WTC11 (cell line): ENCODE data around the gene KRR1. TPM values are rescaled to one million over a fixed set of nuclear protein-coding genes. Genes with fewer than 3 reads are reported as not detected.

Experiments
- ATAC-seq: fragments of 200-7000 bp; cut with Tn5 transposase; 2 replicates; pipeline ENCODE4 v1.10.0; 2021; ENCODE audit warnings: mild to moderate bottlenecking, moderate library complexity
- CTCF ChIA-PET: fragments of 300-600 bp; sonication (Branson Sonifier 250); formaldehyde crosslinking; loops from one replicate; lab custom pipeline; 2021; ENCODE audit warnings: antibody characterized with exemption; lab: Charles Lee
- POLR2A ChIA-PET: fragments of 350-600 bp; sonication (Branson Sonifier 250); formaldehyde crosslinking; loops from one replicate; lab custom pipeline; 2021; ENCODE audit warnings: antibody characterized with exemption; lab: Charles Lee
- DNase-seq: peaks from one replicate; pipeline ENCODE4 v3.0.0; 2021; ENCODE audit warnings: low spot score
- H3K27ac Mint-ChIP-seq: 2 replicates; pipeline ENCODE4 v1.8.0; 2021; ENCODE audit warnings: mixed read lengths
- H3K27me3 Mint-ChIP-seq: 2 replicates; pipeline ENCODE4 v1.8.0; 2021; ENCODE audit warnings: low read depth, mild to moderate bottlenecking, moderate library complexity, mixed read lengths
- H3K36me3 Mint-ChIP-seq: 2 replicates; pipeline ENCODE4 v1.8.0; 2021; ENCODE audit warnings: mixed read lengths
- H3K4me1 Mint-ChIP-seq: 2 replicates; pipeline ENCODE4 v1.8.0; 2022; ENCODE audit warnings: mixed read lengths
- H3K4me3 Mint-ChIP-seq: 2 replicates; pipeline ENCODE4 v1.8.0; 2021; ENCODE audit warnings: mild to moderate bottlenecking, moderate library complexity, mixed read lengths
- H3K9me3 Mint-ChIP-seq: 2 replicates; pipeline ENCODE4 v1.8.0; 2021; ENCODE audit warnings: mixed read lengths
- CREB1 ChIP-seq: sonication (generic); formaldehyde crosslinking; IDR thresholded peaks from 2 replicates; pipeline ENCODE4 v1.8.0; 2023; ENCODE audit warnings: mild to moderate bottlenecking, missing genetic modification reagents
- CREM ChIP-seq: sonication (generic); formaldehyde crosslinking; IDR thresholded peaks from 2 replicates; pipeline ENCODE4 v1.8.1; 2022; ENCODE audit warnings: mild to moderate bottlenecking, missing genetic modification reagents, moderate library complexity
- ELF4 ChIP-seq: sonication (generic); formaldehyde crosslinking; IDR thresholded peaks from 2 replicates; pipeline ENCODE4 v1.8.1; 2022; ENCODE audit warnings: low read depth, mild to moderate bottlenecking, moderate library complexity, missing genetic modification reagents
- ESRRA ChIP-seq: sonication (generic); formaldehyde crosslinking; IDR thresholded peaks from 2 replicates; pipeline ENCODE4 v1.8.1; 2022; ENCODE audit warnings: mild to moderate bottlenecking, missing genetic modification reagents, borderline replicate concordance
- IRF2 ChIP-seq: sonication (generic); formaldehyde crosslinking; IDR thresholded peaks from 2 replicates; pipeline ENCODE4 v1.8.0; 2022; ENCODE audit warnings: low read depth, missing genetic modification reagents, borderline replicate concordance
- JUN ChIP-seq: sonication (generic); formaldehyde crosslinking; IDR thresholded peaks from 2 replicates; pipeline ENCODE4 v1.8.0; 2023; ENCODE audit warnings: mild to moderate bottlenecking, missing genetic modification reagents
- KAT7 ChIP-seq: sonication (generic); formaldehyde crosslinking; IDR thresholded peaks from 2 replicates; pipeline ENCODE4 v1.8.1; 2023; ENCODE audit warnings: missing genetic modification reagents, mild to moderate bottlenecking, borderline replicate concordance
- NR1H2 ChIP-seq: sonication (generic); formaldehyde crosslinking; IDR thresholded peaks from 2 replicates; pipeline ENCODE4 v1.9.0; 2021; ENCODE audit warnings: mild to moderate bottlenecking, moderate library complexity, missing genetic modification reagents
- OVOL2 ChIP-seq: fragments of 250-450 bp; sonication (Bioruptor Pico); IDR thresholded peaks from 2 replicates; pipeline ENCODE4 v1.9.0; 2021; ENCODE audit warnings: mild to moderate bottlenecking, borderline replicate concordance
- RELA ChIP-seq: sonication (generic); formaldehyde crosslinking; IDR thresholded peaks from 2 replicates; pipeline ENCODE4 v1.8.1; 2022; ENCODE audit warnings: missing genetic modification reagents, mild to moderate bottlenecking, borderline replicate concordance
- SMAD4 ChIP-seq: sonication (generic); formaldehyde crosslinking; IDR thresholded peaks from 2 replicates; pipeline ENCODE4 v1.8.0; 2022; ENCODE audit warnings: mild to moderate bottlenecking, missing genetic modification reagents
- SOX15 ChIP-seq: fragments of 250-450 bp; sonication (Bioruptor Pico); IDR thresholded peaks from 2 replicates; pipeline ENCODE4 v1.9.0; 2021; ENCODE audit warnings: mild to moderate bottlenecking
- TCF7 ChIP-seq: sonication (generic); formaldehyde crosslinking; IDR thresholded peaks from 2 replicates; pipeline ENCODE4 v1.8.0; 2022; ENCODE audit warnings: mild to moderate bottlenecking, low read depth, missing genetic modification reagents, moderate library complexity
- ZNF281 ChIP-seq: sonication (generic); formaldehyde crosslinking; IDR thresholded peaks from 2 replicates; pipeline ENCODE4 v1.8.0; 2023; ENCODE audit warnings: mild to moderate bottlenecking, missing genetic modification reagents
- ZNF423 ChIP-seq: fragments of 250-450 bp; sonication (Bioruptor Pico); IDR thresholded peaks from 2 replicates; pipeline ENCODE4 v2.1.2; 2022; ENCODE audit warnings: mild to moderate bottlenecking, moderate library complexity
- ZNF532 ChIP-seq: fragments of 250-450 bp; sonication (Bioruptor Pico); IDR thresholded peaks from 2 replicates; pipeline ENCODE4 v1.9.0; 2021; ENCODE audit warnings: mild to moderate bottlenecking, borderline replicate concordance
- total RNA-seq: library from RNA; stranded (reverse); gene quantifications from 3 replicates; pipeline ENCODE4 v1.2.3, GENCODE V29; 2021
- TF ChIP-seq, protein P1 (sequence below): sonication (generic); formaldehyde crosslinking; IDR thresholded peaks from 2 replicates; pipeline ENCODE4 v1.8.1; 2022; ENCODE audit warnings: mild to moderate bottlenecking, missing genetic modification reagents, moderate library complexity, borderline replicate concordance
- TF ChIP-seq, protein P2 (sequence below): sonication (generic); formaldehyde crosslinking; IDR thresholded peaks from 2 replicates; pipeline ENCODE4 v1.8.0; 2022; ENCODE audit warnings: mild to moderate bottlenecking, missing genetic modification reagents
- TF ChIP-seq, protein P3 (sequence below): fragments of 200-600 bp; IDR thresholded peaks from 2 replicates; pipeline ENCODE4 v1.8.0; 2022; ENCODE audit warnings: antibody characterized with exemption

Gene KRR1
- total RNA-seq, 1 experiment from 2014 or later: 59.6 TPM

DNA sequence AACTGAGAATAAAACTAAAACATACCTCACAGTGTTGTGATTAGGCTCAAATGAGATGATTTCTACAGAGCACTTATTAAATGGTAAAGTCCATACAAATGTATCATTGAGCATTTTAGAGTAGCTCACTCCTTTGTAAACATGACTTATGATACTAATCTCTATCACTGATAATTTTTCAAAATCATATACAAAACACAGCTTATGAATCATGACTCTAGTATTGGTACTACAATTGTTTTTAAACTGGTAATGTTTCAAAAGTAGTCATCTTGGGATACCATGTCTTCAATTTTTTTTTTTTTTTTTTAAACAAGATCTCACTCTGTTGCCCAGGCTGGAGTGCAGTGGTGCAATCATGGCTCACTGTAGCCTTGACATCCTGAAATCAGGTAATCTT lies 40.1 kb upstream of the KRR1 start (continued):
- TF ChIP-seq RELA (CRISPR knock-in tag) (no peak), IRF2 (no peak), OVOL2 (CRISPR knock-in tag) (no peak), ZNF532 (CRISPR knock-in tag) (no peak), ESRRA (CRISPR knock-in tag) (no peak), SMAD4 (CRISPR knock-in tag) (no peak), ZNF281 (CRISPR knock-in tag) (no peak), CREB1 (no peak), ELF4 (CRISPR knock-in tag) (no peak), SOX15 (no peak), NR1H2 (CRISPR knock-in tag) (no peak), TCF7 (no peak)

DNA sequence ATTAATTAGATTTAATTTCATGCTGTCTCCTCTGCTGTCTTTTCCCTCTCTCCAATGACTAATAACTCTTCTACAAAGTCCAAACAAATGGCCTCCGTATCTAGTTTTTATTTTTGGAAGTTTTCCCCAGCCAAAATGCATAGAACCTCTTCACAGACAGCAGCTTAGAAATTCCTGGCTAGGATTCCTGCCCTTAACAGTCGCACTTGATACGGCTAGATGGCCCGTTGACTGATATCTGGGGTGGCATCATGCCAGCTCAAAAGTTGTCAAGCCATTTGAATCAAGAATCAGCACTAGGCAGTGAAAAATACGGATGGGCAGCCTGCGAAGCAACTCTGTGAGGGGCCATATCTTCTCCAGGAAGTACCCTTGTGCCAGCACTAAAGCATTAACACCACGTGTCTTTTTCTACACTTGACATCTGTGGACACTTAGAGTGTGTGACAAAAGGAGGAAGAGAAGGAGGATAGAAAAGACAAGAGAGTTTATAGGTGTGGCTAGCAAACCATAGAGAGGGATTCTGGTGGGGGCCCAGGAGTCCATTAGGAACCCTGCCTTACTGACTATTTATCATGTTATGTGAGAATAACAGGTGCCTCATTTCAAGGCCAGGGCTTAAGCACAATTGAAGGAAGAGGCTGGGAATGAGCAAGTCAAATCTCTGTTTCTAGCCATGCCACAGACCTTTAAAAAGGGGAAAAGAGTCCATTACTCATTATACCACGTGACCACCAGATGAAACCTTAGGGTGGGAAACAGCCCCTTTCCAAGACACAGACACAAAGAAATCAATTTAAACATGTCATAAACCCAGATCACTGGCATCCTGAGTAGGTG lies 39.2 kb upstream of the KRR1 start:
- CTCF ChIA-PET: no interaction called here
- H3K27ac Mint-ChIP-seq: no peak overlapping the region
- H3K4me1 Mint-ChIP-seq: peaks cover 37% of the 10 kb centered on the region
- H3K36me3 Mint-ChIP-seq: no peaks in the 10 kb centered on the region
- no peak overlapping the region for H3K4me3 Mint-ChIP-seq
- POLR2A ChIA-PET: no interaction called here
- no peaks in the 10 kb centered on the region for H3K27me3 Mint-ChIP-seq
- H3K9me3 Mint-ChIP-seq: no peaks in the 10 kb centered on the region
- no peak for TF ChIP-seq JUN (CRISPR knock-in tag)
- TF ChIP-seq ZNF423: no peak
- TF ChIP-seq KAT7: no peak
- TF ChIP-seq, protein P1, sequence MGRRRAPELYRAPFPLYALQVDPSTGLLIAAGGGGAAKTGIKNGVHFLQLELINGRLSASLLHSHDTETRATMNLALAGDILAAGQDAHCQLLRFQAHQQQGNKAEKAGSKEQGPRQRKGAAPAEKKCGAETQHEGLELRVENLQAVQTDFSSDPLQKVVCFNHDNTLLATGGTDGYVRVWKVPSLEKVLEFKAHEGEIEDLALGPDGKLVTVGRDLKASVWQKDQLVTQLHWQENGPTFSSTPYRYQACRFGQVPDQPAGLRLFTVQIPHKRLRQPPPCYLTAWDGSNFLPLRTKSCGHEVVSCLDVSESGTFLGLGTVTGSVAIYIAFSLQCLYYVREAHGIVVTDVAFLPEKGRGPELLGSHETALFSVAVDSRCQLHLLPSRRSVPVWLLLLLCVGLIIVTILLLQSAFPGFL (CRISPR knock-in tag): no peak
- TF ChIP-seq CREM (CRISPR knock-in tag): no peak
- TF ChIP-seq, protein P2, sequence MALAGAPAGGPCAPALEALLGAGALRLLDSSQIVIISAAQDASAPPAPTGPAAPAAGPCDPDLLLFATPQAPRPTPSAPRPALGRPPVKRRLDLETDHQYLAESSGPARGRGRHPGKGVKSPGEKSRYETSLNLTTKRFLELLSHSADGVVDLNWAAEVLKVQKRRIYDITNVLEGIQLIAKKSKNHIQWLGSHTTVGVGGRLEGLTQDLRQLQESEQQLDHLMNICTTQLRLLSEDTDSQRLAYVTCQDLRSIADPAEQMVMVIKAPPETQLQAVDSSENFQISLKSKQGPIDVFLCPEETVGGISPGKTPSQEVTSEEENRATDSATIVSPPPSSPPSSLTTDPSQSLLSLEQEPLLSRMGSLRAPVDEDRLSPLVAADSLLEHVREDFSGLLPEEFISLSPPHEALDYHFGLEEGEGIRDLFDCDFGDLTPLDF (CRISPR knock-in tag): no peak
- TF ChIP-seq, protein P3, sequence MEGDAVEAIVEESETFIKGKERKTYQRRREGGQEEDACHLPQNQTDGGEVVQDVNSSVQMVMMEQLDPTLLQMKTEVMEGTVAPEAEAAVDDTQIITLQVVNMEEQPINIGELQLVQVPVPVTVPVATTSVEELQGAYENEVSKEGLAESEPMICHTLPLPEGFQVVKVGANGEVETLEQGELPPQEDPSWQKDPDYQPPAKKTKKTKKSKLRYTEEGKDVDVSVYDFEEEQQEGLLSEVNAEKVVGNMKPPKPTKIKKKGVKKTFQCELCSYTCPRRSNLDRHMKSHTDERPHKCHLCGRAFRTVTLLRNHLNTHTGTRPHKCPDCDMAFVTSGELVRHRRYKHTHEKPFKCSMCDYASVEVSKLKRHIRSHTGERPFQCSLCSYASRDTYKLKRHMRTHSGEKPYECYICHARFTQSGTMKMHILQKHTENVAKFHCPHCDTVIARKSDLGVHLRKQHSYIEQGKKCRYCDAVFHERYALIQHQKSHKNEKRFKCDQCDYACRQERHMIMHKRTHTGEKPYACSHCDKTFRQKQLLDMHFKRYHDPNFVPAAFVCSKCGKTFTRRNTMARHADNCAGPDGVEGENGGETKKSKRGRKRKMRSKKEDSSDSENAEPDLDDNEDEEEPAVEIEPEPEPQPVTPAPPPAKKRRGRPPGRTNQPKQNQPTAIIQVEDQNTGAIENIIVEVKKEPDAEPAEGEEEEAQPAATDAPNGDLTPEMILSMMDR: no peak
- TF ChIP-seq RELA (CRISPR knock-in tag): no peak
- DNase-seq (no peak), ATAC-seq (no peak)
